Sigmoid colon (tissue), 7 donors: ENCODE results near the gene FGGY. TPM values are rescaled to one million over a fixed set of nuclear protein-coding genes. Genes with fewer than 3 reads are reported as not detected.
A peak's percentile ranks its signal among the peaks of the same experiment; 100 is the strongest.

Experiments used
- DNase-seq: peaks from one replicate; pipeline ENCODE4 v3.0.0-alpha.2; 2019
- H3K27ac ChIP-seq, 4 donors: fragments of 200-600 bp; sonication (generic); one replicate each; pipeline ENCODE4 v1.5.1; 2016 to 2019; ENCODE audit warnings: mild to moderate bottlenecking in 1 of 4
- H3K27me3 ChIP-seq, 3 donors: fragments of 200-600 bp; sonication (generic); one replicate each; pipeline ENCODE4 v1.5.1; 2019; ENCODE audit warnings: mild to moderate bottlenecking in 1 of 3
- H3K36me3 ChIP-seq, 4 donors: fragments of 200-600 bp; sonication (generic); one replicate each; pipeline ENCODE4 v1.5.1; 2016 to 2019
- H3K4me1 ChIP-seq, 4 donors: fragments of 200-600 bp; sonication (generic); one replicate each; pipeline ENCODE4 v1.5.1; 2017 to 2019
- H3K4me3 ChIP-seq, 4 donors: fragments of 200-600 bp; sonication (generic); one replicate each; pipeline ENCODE4 v1.5.1; 2017 to 2019; ENCODE audit warnings: mild to moderate bottlenecking in 2 of 4, moderate library complexity in 1 of 4
- H3K9me3 ChIP-seq, 4 donors: fragments of 200-600 bp in 3 of 4; sonication (generic) in 3 of 4; one replicate each; pipeline versions ENCODE4 v1.5.1 to v1.6.1; 2013 to 2019
- CTCF ChIP-seq, 4 experiments: fragments of 450-650 bp in 3 of 4; fragments of 200-600 bp in 1 of 4; IDR thresholded peaks; one replicate each; pipeline ENCODE4 v1.5.1; 2016 to 2019; ENCODE audit warnings: antibody characterized with exemption in 4 of 4, mild to moderate bottlenecking in 3 of 4, moderate library complexity in 2 of 4
- EP300 ChIP-seq, 4 donors: sonication (generic); formaldehyde crosslinking; IDR thresholded peaks; one replicate each; pipeline ENCODE4 v1.6.1; 2017; ENCODE audit warnings: antibody characterized with exemption in 4 of 4
- POLR2A ChIP-seq, 2 donors: fragments of 450-650 bp; IDR thresholded peaks; one replicate each; pipeline ENCODE4 v1.6.1; 2016; ENCODE audit warnings: antibody characterized with exemption in 2 of 2, mild to moderate bottlenecking in 2 of 2, moderate library complexity in 2 of 2
- POLR2AphosphoS5 ChIP-seq, 4 donors: sonication (generic); formaldehyde crosslinking; IDR thresholded peaks; one replicate each; pipeline ENCODE4 v1.6.1; 2017; ENCODE audit warnings: antibody characterized with exemption in 4 of 4
- WGBS, 2 donors: extraction: QIAGEN DNeasy Blood & Tissue Kit; methylation state at CpG; one replicate each; pipeline ENCODE4 v1.1.7; 2013; 5-methylcytosine and 5-hydroxymethylcytosine counted together
- intact Hi-C: fragments of 100-400 bp; cut with DNase I; formaldehyde crosslinking; loops from one replicate; pipeline ENCODE4 v1.15.1; 2023
- polyA plus RNA-seq, 3 donors: library from polyadenylated mRNA; stranded (reverse); fragments of 200-250 nt; gene quantifications; one replicate each; pipeline ENCODE4 v1.2.3, GENCODE V29; 2013
- total RNA-seq, 4 donors: library from RNA; depleted of rRNA; stranded (reverse); fragments of >200 nt; gene quantifications; one replicate each; pipeline ENCODE4 v1.1.0, GENCODE V29; 2016
- donor health status: healthy with polysubstance abuse.
- donor health status: Bipolar disorder and iron deficiency.
- donor health status: healthy.

The FGGY gene
- total and polyA plus RNA-seq, 7 donors = 4.8 to 54.1 (median 20.5) TPM

GRCh38 chr1:59549066-59549837, 252.4 kb downstream of the FGGY start:
- Histone ChIP-seq H3K4me1 (peaks cover 0 to 27% (median 14%) of the 10 kb centered on the region in 4 donors), H3K36me3 (no peaks in the 10 kb centered on the region), H3K27me3 (no peaks in the 10 kb centered on the region), H3K4me3 (no peak overlapping the region), H3K9me3 (no peaks in the 10 kb centered on the region), H3K27ac (peak overlapping the region in 1 of 4 donors; percentile 17)
- WGBS, 2 donors = 36 to 68% methylated on average over 5 of the region's 5 CpGs
- TF ChIP-seq POLR2AphosphoS5 (IDR thresholded peaks at IDR 0.05) = no peak
- no peak for TF ChIP-seq POLR2A (IDR thresholded peaks at IDR 0.05)
- TF ChIP-seq CTCF (IDR thresholded peaks at IDR 0.05) = no peak
- TF ChIP-seq EP300 (IDR thresholded peaks at IDR 0.05) = no peak
- no peak for DNase-seq
- intact Hi-C loops = no loop called here

- no peak for TF ChIP-seq CTCF (IDR thresholded peaks at IDR 0.05)
- peak in 2 of 4 donors; percentile 36 to 47 for TF ChIP-seq POLR2AphosphoS5 (IDR thresholded peaks at IDR 0.05)
- no peak for TF ChIP-seq POLR2A (IDR thresholded peaks at IDR 0.05)
- peak in 1 of 4 donors; percentile 11 for TF ChIP-seq EP300 (IDR thresholded peaks at IDR 0.05)
- intact Hi-C loops = no loop called here
Observed at GRCh38 chr1:59549903-59550302, 253.0 kb downstream of the FGGY start.

DNA sequence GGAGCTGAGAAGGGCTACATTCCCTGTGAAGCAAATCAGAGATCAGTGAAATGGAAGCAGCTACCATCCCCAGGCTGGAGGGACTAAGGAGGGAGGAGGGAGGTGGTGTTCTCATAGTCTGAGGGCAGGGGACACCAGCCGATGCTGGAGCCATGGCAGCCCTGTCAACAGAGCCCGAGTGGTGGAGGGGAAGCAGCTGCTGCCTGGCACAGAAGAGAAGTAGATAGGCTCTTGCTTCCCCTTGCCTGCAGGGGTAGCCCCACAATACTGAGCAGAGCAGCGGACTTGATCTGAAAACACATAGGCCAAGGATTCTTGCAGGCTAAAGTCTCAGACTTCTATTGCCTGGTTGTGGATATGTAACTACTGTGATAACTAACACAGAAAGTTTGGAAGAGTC, 255.1 kb downstream of the FGGY start:
- Histone ChIP-seq H3K27ac (no peak overlapping the region), H3K4me3 (no peak overlapping the region), H3K4me1 (peaks cover 0 to 27% (median 14%) of the 10 kb centered on the region in 4 donors), H3K9me3 (no peaks in the 10 kb centered on the region), H3K36me3 (no peaks in the 10 kb centered on the region), H3K27me3 (no peaks in the 10 kb centered on the region)
- TF ChIP-seq POLR2A (IDR thresholded peaks at IDR 0.05) (no peak), CTCF (IDR thresholded peaks at IDR 0.05) (no peak), EP300 (IDR thresholded peaks at IDR 0.05) (no peak), POLR2AphosphoS5 (IDR thresholded peaks at IDR 0.05) (no peak)
- intact Hi-C loops = no loop called here
- no peak for DNase-seq
- WGBS, 2 donors = 65 to 94% methylated on average over 3 of the region's 3 CpGs

More at GRCh38 chr1:59549903-59550302, 253.0 kb downstream of the FGGY start:
- 12 to 52% methylated on average over 3 of the region's 3 CpGs for WGBS, 2 donors
- Histone ChIP-seq H3K27ac (peak overlapping the region in 3 of 4 donors; percentile 17 to 24 (median 19)), H3K4me1 (peaks cover 0 to 27% (median 14%) of the 10 kb centered on the region in 4 donors), H3K4me3 (no peak overlapping the region), H3K27me3 (no peaks in the 10 kb centered on the region), H3K9me3 (no peaks in the 10 kb centered on the region), H3K36me3 (no peaks in the 10 kb centered on the region)
- DNase-seq = peak; percentile 71

DNA sequence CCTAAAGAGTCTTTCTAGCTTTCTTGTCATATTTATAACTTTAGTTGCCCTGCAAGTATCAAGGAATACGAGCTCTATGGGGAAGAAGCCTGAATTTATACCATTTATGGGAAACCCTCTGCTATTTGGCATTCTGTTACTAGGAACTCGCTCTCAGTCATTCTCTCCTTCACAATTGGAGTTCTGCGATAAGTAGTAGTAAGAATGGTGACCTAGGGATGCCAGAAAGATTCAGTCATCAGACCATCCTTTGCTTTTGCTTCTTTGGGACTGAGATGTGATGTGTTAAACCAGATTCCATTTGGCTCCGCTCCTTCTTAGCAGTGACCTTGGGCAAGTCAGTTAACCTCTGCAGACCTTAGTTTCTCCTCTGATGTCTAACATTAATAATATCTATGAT, 256.5 kb downstream of the FGGY start:
- WGBS, 2 donors = 90 to 91% methylated on average over 4 of the region's 4 CpGs
- TF ChIP-seq POLR2AphosphoS5 (IDR thresholded peaks at IDR 0.05) = no peak
- TF ChIP-seq CTCF (IDR thresholded peaks at IDR 0.05) = no peak
- no peak for TF ChIP-seq POLR2A (IDR thresholded peaks at IDR 0.05)
- no peak for TF ChIP-seq EP300 (IDR thresholded peaks at IDR 0.05)

More for the DNA sequence above, 256.5 kb downstream of the FGGY start:
- Histone ChIP-seq H3K4me1 (peaks cover 0 to 27% (median 14%) of the 10 kb centered on the region in 4 donors), H3K4me3 (no peak overlapping the region), H3K9me3 (no peaks in the 10 kb centered on the region), H3K36me3 (no peaks in the 10 kb centered on the region), H3K27me3 (no peaks in the 10 kb centered on the region), H3K27ac (no peak overlapping the region)
- intact Hi-C loops = no loop called here
- no peak for DNase-seq
